ENCODE data around the gene OR52B2.

GRCh38 chr11:6152126-6152525, 18.0 kb downstream of the OR52B2 start:
- TF ChIP-seq CTCF (IDR thresholded peaks at IDR 0.05) = no peak
- TF ChIP-seq POLR2AphosphoS5 (IDR thresholded peaks at IDR 0.05) = no peak
- no peak for TF ChIP-seq POLR2A (IDR thresholded peaks at IDR 0.05)
